MCF 10A (cell line): ENCODE results near the gene NEK3. TPM values are rescaled to one million over a fixed set of nuclear protein-coding genes. Genes with fewer than 3 reads are reported as not detected.
"Not testable (repeated sequence)": the region's sequence is repeated elsewhere in the genome, so short reads cannot be mapped to it uniquely, and the experiment has no call there.

Source experiments
- BruUV-seq: library from RNA; stranded (reverse); fragments of 400-500 nt; replicated peaks from 2 replicates; lab custom pipeline; 2021; lab: Mats Ljungman, UMichigan
- CTCF ChIA-PET: fragments of 300-600 bp; sonication (Branson Sonifier 250); formaldehyde crosslinking; extraction: SDS; loops from one replicate; lab custom pipeline; 2021; ENCODE audit warnings: antibody characterized with exemption, inconsistent platforms; lab: Yijun Ruan, JAX
- POLR2A ChIA-PET: fragments of 300-600, 350-650 bp; sonication (Branson Sonifier 250); formaldehyde crosslinking; extraction: SDS; loops from one replicate; lab custom pipeline; 2020; ENCODE audit warnings: antibody characterized with exemption, inconsistent platforms; lab: Yijun Ruan, JAX
- DNase-seq: peaks from one replicate; pipeline ENCODE4 v3.0.0-alpha.2; 2018; ENCODE audit not compliant: unreplicated experiment
- H3K27ac Mint-ChIP-seq: one replicate; pipeline ENCODE4 v1.8.0; 2022; ENCODE audit warnings: mild to moderate bottlenecking, low read depth, mixed read lengths; ENCODE audit not compliant: unreplicated experiment
- H3K27me3 Mint-ChIP-seq: one replicate; pipeline ENCODE4 v1.8.0; 2022; ENCODE audit warnings: mixed read lengths; ENCODE audit not compliant: insufficient read depth, unreplicated experiment
- H3K36me3 Mint-ChIP-seq: one replicate; pipeline ENCODE4 v1.8.0; 2022; ENCODE audit warnings: mild to moderate bottlenecking, moderate library complexity, mixed read lengths; ENCODE audit not compliant: insufficient read depth, unreplicated experiment
- H3K4me1 Mint-ChIP-seq: one replicate; pipeline ENCODE4 v1.8.0; 2022; ENCODE audit warnings: mixed read lengths; ENCODE audit not compliant: insufficient read depth, unreplicated experiment
- H3K4me3 Mint-ChIP-seq: one replicate; pipeline ENCODE4 v1.8.0; 2022; ENCODE audit warnings: mild to moderate bottlenecking, moderate library complexity, mixed read lengths; ENCODE audit not compliant: unreplicated experiment
- H3K9me3 Mint-ChIP-seq: one replicate; pipeline ENCODE4 v1.8.0; 2022; ENCODE audit warnings: mixed read lengths; ENCODE audit not compliant: unreplicated experiment
- intact Hi-C: fragments of 100-400 bp; cut with micrococcal nuclease; formaldehyde crosslinking; loops from 2 replicates; pipeline ENCODE4 v1.14.1; 2022
- total RNA-seq: library from RNA; stranded (reverse); gene quantifications from 2 replicates; pipeline ENCODE4 v1.2.3, GENCODE V29; 2022
- TF ChIP-seq, protein P1 (sequence below): fragments of 200-600 bp; IDR thresholded peaks from one replicate; pipeline ENCODE4 v1.8.0; 2022; ENCODE audit warnings: antibody characterized with exemption, mild to moderate bottlenecking; ENCODE audit not compliant: unreplicated experiment

The NEK3 gene
- total RNA-seq, 1 experiment from 2014 or later, result 23.7 TPM

DNA sequence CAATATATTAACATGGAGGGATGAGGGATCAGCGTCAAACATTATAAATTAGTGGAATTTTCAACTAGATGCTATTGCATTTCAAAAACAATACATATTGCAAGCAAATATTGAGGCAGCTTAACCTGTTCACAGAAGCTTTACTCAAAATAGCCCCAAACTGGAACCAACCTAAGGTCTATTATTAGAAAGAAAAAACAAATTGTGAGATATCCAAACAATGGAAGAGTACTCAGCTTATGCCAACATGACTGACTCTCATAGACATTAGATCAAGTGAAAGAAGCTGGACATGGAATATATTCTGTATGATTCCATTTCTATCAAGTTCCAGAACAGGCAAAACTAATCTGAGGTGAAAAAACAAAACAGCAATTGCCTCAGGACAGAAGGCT, 27.6 kb upstream of the NEK3 start:
- Mint-ChIP-seq H3K27ac (no peak overlapping the region), H3K4me3 (no peak overlapping the region), H3K36me3 (peaks cover 42% of the 10 kb centered on the region), H3K27me3 (no peaks in the 10 kb centered on the region), H3K4me1 (no peaks in the 10 kb centered on the region), H3K9me3 (no peaks in the 10 kb centered on the region)
- no TSS peak for BruUV-seq
- POLR2A ChIA-PET, result no interaction called here
- CTCF ChIA-PET, result no interaction called here
- intact Hi-C loops, result no loop called here
- TF ChIP-seq, protein P1, sequence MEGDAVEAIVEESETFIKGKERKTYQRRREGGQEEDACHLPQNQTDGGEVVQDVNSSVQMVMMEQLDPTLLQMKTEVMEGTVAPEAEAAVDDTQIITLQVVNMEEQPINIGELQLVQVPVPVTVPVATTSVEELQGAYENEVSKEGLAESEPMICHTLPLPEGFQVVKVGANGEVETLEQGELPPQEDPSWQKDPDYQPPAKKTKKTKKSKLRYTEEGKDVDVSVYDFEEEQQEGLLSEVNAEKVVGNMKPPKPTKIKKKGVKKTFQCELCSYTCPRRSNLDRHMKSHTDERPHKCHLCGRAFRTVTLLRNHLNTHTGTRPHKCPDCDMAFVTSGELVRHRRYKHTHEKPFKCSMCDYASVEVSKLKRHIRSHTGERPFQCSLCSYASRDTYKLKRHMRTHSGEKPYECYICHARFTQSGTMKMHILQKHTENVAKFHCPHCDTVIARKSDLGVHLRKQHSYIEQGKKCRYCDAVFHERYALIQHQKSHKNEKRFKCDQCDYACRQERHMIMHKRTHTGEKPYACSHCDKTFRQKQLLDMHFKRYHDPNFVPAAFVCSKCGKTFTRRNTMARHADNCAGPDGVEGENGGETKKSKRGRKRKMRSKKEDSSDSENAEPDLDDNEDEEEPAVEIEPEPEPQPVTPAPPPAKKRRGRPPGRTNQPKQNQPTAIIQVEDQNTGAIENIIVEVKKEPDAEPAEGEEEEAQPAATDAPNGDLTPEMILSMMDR, result no peak
- no peak for DNase-seq

DNA sequence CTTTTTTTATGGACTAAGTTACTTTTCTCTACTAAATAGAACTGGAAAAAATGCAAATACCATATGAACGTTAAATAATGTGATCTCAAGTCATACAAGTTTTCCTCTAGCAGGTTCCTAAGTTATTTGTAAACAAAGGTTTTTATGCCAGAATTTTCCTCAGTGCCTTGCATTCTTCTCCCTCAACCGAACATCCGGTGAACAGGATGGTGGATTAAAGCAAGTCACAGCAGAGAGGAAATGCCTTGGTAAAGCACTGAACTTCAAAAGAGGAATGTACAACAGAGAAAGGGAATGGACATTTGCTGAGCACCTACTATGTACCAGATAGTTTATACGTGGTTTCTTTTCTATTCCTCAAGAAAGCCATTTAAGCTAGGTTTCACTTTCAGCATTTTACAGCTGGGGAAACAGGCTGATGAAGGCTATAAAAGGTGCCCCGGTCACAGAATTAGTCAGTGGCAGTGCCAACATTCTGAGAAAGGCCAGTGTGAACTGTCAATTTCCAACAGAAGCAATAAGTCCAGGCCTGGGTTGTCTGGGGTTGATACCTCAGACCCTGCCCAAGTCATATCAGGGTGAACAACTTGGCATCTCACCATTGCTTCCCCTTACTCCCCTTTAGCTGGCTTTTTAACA, 22.0 kb upstream of the NEK3 start:
- peaks cover 37% of the 10 kb centered on the region for H3K36me3 Mint-ChIP-seq
- H3K4me1 Mint-ChIP-seq, BruUV-seq, H3K27ac Mint-ChIP-seq, H3K4me3 Mint-ChIP-seq, DNase-seq, intact Hi-C loops, H3K27me3 Mint-ChIP-seq, H3K9me3 Mint-ChIP-seq: not testable (repeated sequence)
- POLR2A ChIA-PET, result interaction anchor here (0.7 kb wide), 1 partner anchor 151 kb away, joined by 3 read pairs; no protein-coding TSS in a partner anchor
- CTCF ChIA-PET, result interaction anchor here (0.8 kb wide), 1 partner anchor 285 kb away, joined by 3 read pairs; no protein-coding TSS in a partner anchor

DNA sequence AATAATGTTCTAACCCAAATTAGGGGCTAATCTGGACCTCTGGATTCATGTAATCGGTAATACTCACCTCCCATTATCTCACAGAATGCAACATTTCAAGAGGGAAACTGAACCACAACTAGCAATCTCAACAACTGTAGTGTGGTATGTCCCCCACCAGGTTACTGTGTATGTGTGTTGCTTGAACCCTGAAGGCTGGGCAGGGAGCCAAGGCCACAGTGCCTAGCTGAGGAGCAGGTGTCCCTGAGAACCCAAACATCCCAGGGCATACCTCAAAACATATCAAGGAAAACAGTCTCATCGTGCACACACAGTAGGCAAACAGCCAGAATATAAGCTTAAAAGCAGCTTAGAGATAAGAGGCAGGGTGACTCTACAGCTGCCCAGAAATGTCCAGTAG, 20.5 kb upstream of the NEK3 start:
- BruUV-seq, result no TSS peak
- no peaks in the 10 kb centered on the region for H3K27me3 Mint-ChIP-seq
- ChIA-PET POLR2A (interaction anchor here (0.6 kb wide), 1 partner anchor 12 kb away, joined by 3 read pairs; no protein-coding TSS in a partner anchor), CTCF (no interaction called here)
- no peak overlapping the region for H3K4me3 Mint-ChIP-seq
- H3K9me3 Mint-ChIP-seq, result no peaks in the 10 kb centered on the region
- no peaks in the 10 kb centered on the region for H3K4me1 Mint-ChIP-seq
- intact Hi-C loops, result no loop called here
- TF ChIP-seq, protein P1, result no peak
- H3K27ac Mint-ChIP-seq, result no peak overlapping the region
- peaks cover 23% of the 10 kb centered on the region for H3K36me3 Mint-ChIP-seq
- DNase-seq, result no peak

DNA sequence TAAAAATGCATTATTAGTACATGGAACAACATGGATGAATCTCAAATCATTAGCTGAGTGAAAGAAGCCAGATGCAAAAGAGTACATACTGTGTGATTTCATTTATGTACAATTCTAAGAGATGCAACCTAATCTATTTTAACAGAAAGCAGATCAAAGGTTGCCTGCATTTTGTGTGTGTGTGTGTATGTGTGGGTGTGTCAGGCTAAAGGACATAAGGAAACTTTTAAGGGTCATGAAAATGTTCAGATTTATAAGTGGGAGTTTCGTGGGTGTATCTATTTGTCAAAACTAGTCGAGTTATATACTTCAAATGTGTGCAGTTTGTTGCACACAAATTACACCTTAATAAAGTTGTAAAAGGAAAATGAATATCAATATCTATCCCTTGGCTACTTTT, 17.9 kb upstream of the NEK3 start:
- Mint-ChIP-seq H3K36me3 (peaks cover 16% of the 10 kb centered on the region), H3K27ac (no peak overlapping the region), H3K27me3 (no peaks in the 10 kb centered on the region), H3K4me3 (no peak overlapping the region), H3K9me3 (no peaks in the 10 kb centered on the region), H3K4me1 (no peaks in the 10 kb centered on the region)
- DNase-seq, result no peak
- BruUV-seq, result no TSS peak
- intact Hi-C loops, result no loop called here
- TF ChIP-seq, protein P1, result no peak
- ChIA-PET CTCF (interaction anchor here (0.7 kb wide), 2 partner anchors 57 to 175 kb away, joined by 3 read pairs; no protein-coding TSS in a partner anchor), POLR2A (no interaction called here)

GRCh38 chr13:52173970-52174369, 14.6 kb upstream of the NEK3 start:
- H3K4me1 Mint-ChIP-seq, result not testable (repeated sequence)

More at GRCh38 chr13:52173970-52174369, 14.6 kb upstream of the NEK3 start:
- H3K27ac Mint-ChIP-seq, H3K4me3 Mint-ChIP-seq, BruUV-seq, H3K9me3 Mint-ChIP-seq, H3K27me3 Mint-ChIP-seq, intact Hi-C loops, DNase-seq: not testable (repeated sequence)
- H3K36me3 Mint-ChIP-seq, result peaks cover 21% of the 10 kb centered on the region
- CTCF ChIA-PET, result interaction anchor here (0.5 kb wide), 1 partner anchor 359 kb away, joined by 3 read pairs; no protein-coding TSS in a partner anchor
- POLR2A ChIA-PET, result interaction anchor here (1.1 to 1.7 kb wide), 3 partner anchors 14 to 20 kb away, joined by 3 to 8 read pairs (median 7); no protein-coding TSS in a partner anchor
